A204.1 (cell line): ENCODE results near the gene MEGF6.

Experiments used
- FAIRE-seq: peaks from 2 replicates; lab custom pipeline; 2012; peaks lifted over from hg19 to GRCh38; lab: Jason Lieb, UNC

The MEGF6 gene

GRCh38 chr1:3485016-3485415, 126.3 kb downstream of the MEGF6 start:
- FAIRE-seq = no peak

GRCh38 chr1:3483801-3484444, 127.4 kb downstream of the MEGF6 start:
- FAIRE-seq = no peak

GRCh38 chr1:3483380-3483779, 127.9 kb downstream of the MEGF6 start:
- no peak for FAIRE-seq

GRCh38 chr1:3482378-3482849, 128.9 kb downstream of the MEGF6 start:
- FAIRE-seq = no peak

- FAIRE-seq = no peak
These were observed 129.4 kb downstream of the MEGF6 start for GRCh38 chr1:3481836-3482375.

GRCh38 chr1:3481046-3481445, 130.3 kb downstream of the MEGF6 start:
- no peak for FAIRE-seq

GRCh38 chr1:3480369-3480719, 131.0 kb downstream of the MEGF6 start:
- no peak for FAIRE-seq

- FAIRE-seq = no peak
These were observed 131.6 kb downstream of the MEGF6 start for GRCh38 chr1:3479511-3480368.

GRCh38 chr1:3478187-3478586, 133.1 kb downstream of the MEGF6 start:
- no peak for FAIRE-seq

- no peak for FAIRE-seq
These were observed 133.9 kb downstream of the MEGF6 start for GRCh38 chr1:3477241-3477995.

GRCh38 chr1:3476666-3477065, 134.6 kb downstream of the MEGF6 start:
- FAIRE-seq = no peak

- FAIRE-seq = no peak
These were observed 135.3 kb downstream of the MEGF6 start for GRCh38 chr1:3475839-3476573.

- FAIRE-seq = no peak
These were observed 136.9 kb downstream of the MEGF6 start for GRCh38 chr1:3474421-3474820.

GRCh38 chr1:3474016-3474415, 137.3 kb downstream of the MEGF6 start:
- FAIRE-seq = no peak

GRCh38 chr1:3473381-3473844, 137.9 kb downstream of the MEGF6 start:
- no peak for FAIRE-seq

- FAIRE-seq = no peak
These were observed 138.4 kb downstream of the MEGF6 start for GRCh38 chr1:3472906-3473305.

GRCh38 chr1:3472088-3472850, 139.0 kb downstream of the MEGF6 start:
- FAIRE-seq = no peak

GRCh38 chr1:3471356-3472087, 139.8 kb downstream of the MEGF6 start:
- FAIRE-seq = no peak

- FAIRE-seq = no peak
These were observed 140.5 kb downstream of the MEGF6 start for GRCh38 chr1:3470650-3471355.
